ENCODE data around the gene GABBR2.

GABBR2 gene

GRCh38 chr9:98708933-98709911 is at the start of gene GABBR2:
Gene GABBR2, minus strand, starts transcription at chr9:98708935. Its CDS starts 198 bp downstream, at chr9:98708737.
- DNase-seq (ENCODE audit: low spot score), result peak; percentile 31

DNA sequence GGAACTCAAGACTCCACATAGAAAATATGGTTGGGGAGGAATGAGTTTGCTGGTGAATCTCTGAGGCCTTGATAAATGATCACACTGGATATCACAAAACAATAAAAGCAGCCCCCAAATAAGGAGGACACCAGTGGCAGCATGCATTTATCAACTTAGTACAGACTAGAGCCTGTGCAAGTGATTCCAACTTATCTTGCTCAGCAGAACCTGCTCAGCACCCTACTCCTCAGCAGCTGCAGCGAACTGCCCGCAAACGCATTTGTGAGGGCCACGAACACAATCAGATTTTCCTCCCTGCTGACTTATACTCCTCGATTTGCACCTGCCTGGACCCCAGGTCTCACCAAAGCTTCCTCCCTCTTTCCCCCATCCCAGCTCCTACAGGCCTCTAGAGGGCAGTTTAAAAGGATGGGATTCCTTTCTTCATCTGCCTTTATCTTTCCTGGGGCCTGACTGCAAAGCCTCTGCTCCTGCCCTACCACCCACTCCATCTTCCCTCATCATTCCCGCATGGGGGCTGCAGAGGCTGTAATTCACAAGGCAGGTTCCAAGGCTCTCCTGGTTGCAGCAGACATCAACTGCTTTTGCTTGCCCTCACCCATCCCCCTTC is 46.4 kb upstream of the GABBR2 start:
- no peak for DNase-seq (ENCODE audit: low spot score)

DNA sequence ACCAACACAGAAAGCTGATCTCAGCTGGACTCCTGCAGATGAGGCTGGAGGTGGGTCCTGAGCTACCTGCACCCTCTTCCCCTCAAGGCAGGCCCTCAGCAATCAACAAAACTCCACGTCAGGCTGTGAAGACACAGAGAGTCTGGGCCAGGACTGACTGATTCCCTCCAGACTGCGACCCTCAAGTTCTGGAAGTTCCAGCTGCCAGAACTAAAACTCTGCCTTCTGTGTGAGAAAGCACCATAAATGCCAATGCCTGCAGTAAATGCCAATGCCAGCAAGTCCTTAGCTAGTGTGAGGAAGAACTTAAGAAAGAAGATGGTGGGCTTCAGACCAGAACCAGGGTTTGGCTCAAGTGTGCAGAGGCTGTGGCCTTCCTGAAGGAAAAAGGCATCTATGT is 42.5 kb upstream of the GABBR2 start:
- no peak for DNase-seq (ENCODE audit: low spot score)

DNA sequence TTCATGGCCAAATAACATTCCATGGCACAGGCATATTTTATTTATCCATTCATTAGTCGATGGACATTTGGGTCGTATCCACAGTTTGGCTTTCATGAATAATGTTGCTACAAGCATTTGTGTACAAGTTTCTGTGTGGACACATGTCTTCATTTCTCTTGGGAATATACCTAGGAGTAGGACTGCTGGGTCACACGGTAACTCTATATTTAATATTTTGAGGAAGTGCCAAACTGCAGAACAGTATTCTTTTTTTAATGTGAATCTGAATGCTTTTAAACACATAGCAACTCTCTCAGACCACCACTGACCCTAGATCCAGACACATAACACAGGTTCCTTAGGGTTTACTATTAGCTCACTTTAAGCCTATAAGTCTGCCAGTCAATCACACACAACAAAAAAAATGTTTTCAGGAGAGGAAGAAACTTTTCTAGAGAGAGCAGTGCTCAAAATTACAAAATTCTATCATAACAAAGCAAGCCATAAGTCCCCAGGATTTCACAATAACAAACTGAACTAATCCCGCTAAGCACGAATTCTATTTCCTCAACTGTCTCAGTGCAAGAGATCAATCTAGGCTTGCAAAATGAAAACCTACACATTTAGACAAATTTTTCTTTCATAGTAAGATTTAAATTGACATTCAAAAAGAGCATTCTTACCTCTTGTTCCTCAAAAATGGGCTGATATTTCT is 41.8 kb upstream of the GABBR2 start:
- DNase-seq (ENCODE audit: low spot score), result no peak

GRCh38 chr9:98747476-98747875 is 38.7 kb upstream of the GABBR2 start:
- DNase-seq (ENCODE audit: low spot score), result no peak

GRCh38 chr9:98745470-98745869 is 36.7 kb upstream of the GABBR2 start:
- no peak for DNase-seq (ENCODE audit: low spot score)

DNA sequence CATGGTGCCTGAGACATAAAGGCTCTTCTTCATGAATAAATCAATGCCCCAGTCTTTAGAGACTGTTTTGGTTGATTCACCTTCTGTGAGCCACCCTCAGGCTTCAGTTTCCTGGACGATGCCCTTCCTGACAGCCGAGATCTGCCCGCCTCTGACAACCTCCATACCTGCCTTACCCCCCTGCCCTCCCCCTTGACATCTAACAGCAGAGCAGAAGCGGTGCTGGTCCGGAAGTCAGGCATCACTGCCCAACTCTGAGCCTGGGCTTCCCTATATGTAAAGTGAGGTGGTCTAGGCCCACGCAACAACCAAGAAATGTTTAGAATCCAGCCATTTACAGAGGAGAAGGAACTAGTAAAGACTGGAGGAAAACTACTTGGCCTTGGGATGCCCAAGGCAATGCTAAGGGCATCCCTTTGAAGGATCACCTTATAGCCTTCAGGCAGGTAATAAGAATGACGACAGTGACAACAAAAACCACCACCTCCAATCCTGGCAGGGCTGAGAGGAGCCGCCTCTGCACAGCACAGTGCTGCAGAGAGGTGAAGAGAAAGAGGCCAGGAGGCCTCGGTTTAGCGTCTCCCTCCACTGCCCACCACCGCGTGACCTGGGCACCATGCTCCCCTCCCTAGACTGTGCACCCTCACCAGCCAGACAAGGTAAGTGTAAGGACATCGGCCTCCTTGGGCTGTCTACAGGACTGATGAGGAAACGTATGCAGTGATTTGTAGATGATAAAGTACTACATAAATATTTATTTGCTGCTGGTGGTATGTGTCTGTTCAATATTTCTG is 35.3 kb upstream of the GABBR2 start:
- DNase-seq (ENCODE audit: low spot score), result no peak

- no peak for DNase-seq (ENCODE audit: low spot score)
These were observed 34.6 kb upstream of the GABBR2 start for GRCh38 chr9:98743329-98743728.

- peak; percentile 56 for DNase-seq (ENCODE audit: low spot score)
These were observed 33.9 kb upstream of the GABBR2 start for GRCh38 chr9:98742325-98743280.

DNA sequence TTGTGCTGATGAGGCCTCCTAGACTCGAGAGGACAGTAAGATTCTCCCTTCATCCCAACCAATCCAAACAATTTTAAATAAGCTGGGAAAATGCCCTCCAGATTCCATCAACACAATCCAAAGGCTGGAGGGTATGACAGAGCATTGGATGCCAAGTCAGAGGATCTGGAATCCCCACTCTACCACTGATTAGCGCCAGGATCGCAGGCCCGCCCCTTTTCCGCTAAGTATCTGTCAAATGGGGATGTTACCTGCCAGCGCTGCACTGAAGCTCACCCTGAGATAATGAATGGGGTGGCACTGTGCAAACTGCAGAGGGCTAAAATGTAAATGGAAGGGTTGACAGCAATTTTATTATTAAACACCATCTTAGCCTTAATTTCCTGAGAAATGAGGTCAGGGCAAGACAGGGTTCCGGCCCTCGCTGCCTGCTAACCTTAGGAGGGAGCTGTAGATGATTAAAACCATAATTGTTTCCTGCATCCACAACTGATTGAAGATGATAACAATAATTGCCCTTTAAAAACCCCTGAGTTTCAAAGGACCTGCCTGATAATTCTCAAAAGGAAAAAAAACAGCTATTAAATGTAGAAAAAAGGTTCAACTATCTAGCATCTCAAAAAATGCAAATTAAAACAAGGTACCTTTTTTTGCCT is 31.6 kb upstream of the GABBR2 start:
- DNase-seq (ENCODE audit: low spot score), result no peak

GRCh38 chr9:98738741-98739140 is 30.0 kb upstream of the GABBR2 start:
- DNase-seq (ENCODE audit: low spot score), result no peak

GRCh38 chr9:98736226-98736625 is 27.5 kb upstream of the GABBR2 start:
- no peak for DNase-seq (ENCODE audit: low spot score)

- DNase-seq (ENCODE audit: low spot score), result no peak
These were observed 24.1 kb upstream of the GABBR2 start for GRCh38 chr9:98732801-98733200.

DNA sequence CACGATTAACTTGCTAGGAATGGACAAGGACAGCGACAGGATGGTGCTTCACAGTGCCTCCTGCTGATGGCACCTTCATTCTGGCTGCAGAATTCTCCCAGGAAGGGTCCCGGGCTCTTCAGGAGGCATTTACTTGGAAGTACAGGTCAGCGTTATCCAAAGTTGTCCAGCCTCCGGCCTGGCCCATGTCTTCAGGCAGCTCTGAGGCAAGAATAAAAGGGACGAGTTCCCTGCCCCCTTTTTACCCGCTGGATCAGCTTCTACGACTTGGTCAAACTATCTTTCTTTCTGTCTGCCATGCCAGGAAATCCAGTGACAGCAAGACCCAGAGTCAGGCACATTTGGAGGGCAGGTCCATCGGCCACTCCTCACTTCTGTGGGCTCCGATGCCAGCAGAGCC is 23.4 kb upstream of the GABBR2 start:
- DNase-seq (ENCODE audit: low spot score), result no peak

- DNase-seq (ENCODE audit: low spot score), result no peak
These were observed 22.1 kb upstream of the GABBR2 start for GRCh38 chr9:98730871-98731270.

DNA sequence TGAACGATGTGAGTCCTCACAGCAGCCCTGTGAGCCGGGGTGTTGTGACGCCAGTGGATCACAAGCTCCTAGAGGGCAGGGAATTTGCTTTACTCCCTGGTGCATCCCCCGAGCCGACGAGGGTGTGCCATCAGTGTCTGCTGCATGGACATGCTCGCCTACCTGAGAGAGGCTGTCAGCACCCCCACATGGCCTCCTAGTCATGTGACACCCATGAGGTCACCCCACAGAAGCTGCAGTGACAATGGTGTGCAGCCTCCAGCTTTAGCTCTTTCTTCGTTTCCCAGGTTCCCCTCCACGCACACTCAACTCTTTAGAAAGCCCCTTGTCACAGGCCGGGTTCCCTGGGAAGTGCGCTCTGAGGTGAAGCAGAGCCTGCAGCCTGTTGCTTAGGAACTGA is 19.8 kb upstream of the GABBR2 start:
- no peak for DNase-seq (ENCODE audit: low spot score)

DNA sequence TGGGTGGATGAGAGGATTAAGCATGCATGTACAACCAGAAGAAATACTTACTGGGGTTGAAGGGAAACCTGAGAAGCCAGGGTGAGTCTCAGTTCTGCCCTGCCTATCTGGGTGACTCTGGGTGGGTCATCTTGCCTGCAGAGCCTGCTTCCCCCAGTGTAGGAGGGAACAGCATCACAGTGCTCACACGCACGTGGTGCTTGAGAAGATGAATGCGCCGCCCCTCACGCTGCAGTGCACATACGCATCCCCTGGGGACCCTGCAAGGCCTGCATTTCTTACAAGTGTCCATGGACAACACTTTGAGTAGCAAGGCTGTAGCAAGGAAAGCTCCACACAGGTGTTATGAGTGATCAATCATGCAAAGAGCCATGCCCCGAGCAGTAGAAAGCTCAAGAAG is 18.7 kb upstream of the GABBR2 start:
- DNase-seq (ENCODE audit: low spot score), result no peak

GRCh38 chr9:98726735-98727134 is 18.0 kb upstream of the GABBR2 start:
- DNase-seq (ENCODE audit: low spot score), result peak; percentile 48

GRCh38 chr9:98724810-98725530 is 16.2 kb upstream of the GABBR2 start:
- no peak for DNase-seq (ENCODE audit: low spot score)

DNA sequence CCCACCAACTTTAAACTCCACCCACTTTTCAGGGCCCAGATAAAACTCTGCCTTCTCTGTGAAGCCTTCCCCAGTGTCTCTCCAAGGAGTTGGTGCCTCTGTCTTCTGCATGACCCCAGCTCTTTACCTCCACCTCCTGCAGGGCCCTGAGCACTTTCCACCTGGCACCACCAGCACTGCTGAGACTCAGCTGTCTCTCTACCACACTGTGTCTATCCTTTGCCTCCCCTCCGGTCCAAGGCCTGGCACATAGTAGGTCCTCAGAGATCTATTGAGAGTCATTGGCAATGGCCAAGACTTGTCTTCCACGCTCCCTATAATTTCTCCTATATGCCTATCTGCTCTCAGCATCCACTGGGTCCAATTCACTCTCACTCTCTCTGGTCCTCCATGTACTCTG is 12.9 kb upstream of the GABBR2 start:
- no peak for DNase-seq (ENCODE audit: low spot score)
